Measurements from ENCODE around the gene DPP10.
"Not testable (repeated sequence)": the region's sequence is repeated elsewhere in the genome, so short reads cannot be mapped to it uniquely, and the experiment has no call there.

Gene DPP10

DNA sequence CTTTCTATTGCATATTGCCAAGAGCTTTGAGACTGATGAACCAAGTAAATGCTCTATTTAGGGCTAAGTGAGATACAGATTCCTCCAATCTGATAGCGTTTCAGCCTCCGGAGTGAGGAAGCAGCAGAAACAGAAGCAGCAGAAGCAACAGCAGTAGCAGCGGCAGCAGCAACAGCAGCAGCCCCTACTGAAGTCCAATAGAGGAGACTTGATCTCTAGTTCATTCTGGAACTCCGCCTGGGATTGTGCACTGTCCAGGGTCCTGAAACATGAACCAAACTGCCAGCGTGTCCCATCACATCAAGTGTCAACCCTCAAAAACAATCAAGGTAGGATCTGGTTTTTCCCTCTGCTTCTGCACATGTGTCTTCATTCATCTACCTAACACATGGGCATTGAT lies at the start of gene DPP10:
Gene DPP10 (plus strand): TSS at position 132 of the 400 bp plus-strand sequence.
- no peak for DNase-seq

DNA sequence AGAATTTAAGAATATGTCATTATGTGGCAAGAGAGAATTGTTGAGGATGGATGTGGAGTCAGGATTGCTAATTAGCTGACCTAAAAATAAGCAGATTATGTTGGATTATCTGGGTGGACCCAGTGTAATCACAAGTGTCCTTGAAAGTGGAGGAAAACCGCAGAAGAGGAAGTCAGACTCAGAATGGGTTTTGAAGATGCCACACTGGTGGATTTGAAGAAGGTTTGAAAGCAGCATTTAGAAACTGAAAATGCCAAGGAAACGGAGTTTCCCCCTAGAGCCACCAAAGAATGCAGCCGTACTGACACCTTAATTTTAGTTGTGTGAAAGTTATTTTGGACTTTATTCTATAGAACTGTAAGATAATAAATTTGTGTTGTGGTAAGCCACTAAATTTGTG lies 41.6 kb upstream of the DPP10 start:
- no peak for DNase-seq

- DNase-seq = no peak
Measured at GRCh38 chr2:114405247-114406116, 37.0 kb upstream of the DPP10 start.

GRCh38 chr2:114406347-114406746 lies 36.1 kb upstream of the DPP10 start:
- no peak for DNase-seq

GRCh38 chr2:114407353-114407752 lies 35.1 kb upstream of the DPP10 start:
- not testable (repeated sequence) for DNase-seq

GRCh38 chr2:114421781-114422180 lies 20.7 kb upstream of the DPP10 start:
- DNase-seq = no peak

DNA sequence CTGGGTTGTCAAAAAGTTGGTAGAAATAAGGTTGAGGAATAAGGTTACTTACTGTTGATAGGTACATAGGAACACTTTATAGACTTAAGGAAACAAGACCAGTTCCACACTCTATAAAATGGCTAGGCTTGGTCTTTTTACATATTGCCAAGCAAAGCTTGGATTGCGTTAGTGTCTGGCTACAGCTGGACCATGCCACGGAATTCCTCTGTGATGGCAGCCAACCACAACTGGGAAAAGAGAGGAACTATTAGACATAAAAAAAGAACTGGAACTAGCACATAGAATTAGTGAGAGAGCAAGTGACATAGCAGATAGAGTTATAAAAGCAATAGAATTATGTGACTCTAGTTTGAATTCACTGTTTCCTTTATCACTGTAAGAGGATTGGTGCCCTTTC lies 17.7 kb upstream of the DPP10 start:
- no peak for DNase-seq

GRCh38 chr2:114426756-114427155 lies 15.7 kb upstream of the DPP10 start:
- no peak for DNase-seq

- DNase-seq = no peak
Measured at GRCh38 chr2:114436329-114436728, 6.1 kb upstream of the DPP10 start.

GRCh38 chr2:114446571-114446970 lies 4.1 kb downstream of the DPP10 start:
- DNase-seq = no peak

GRCh38 chr2:114450639-114451038 lies 8.2 kb downstream of the DPP10 start:
- no peak for DNase-seq

DNA sequence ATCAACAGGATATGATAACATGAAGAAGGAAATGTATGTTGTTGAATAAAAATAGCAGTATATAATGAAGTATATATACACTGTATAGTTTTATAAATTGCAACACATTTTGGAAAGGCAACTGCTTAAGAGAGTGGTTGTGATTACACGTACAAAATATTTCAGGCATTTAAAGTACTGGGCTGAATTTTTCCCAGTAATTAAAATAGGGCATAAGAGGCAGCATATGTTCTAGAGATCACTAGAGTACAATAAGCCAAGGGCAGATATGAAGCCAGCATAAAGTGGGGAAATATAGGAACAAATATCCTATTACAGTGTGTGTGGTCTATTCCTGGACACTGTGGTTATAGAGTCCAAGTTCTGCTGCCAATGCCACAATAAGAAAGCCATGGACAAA lies 14.1 kb downstream of the DPP10 start:
- DNase-seq = no peak

DNA sequence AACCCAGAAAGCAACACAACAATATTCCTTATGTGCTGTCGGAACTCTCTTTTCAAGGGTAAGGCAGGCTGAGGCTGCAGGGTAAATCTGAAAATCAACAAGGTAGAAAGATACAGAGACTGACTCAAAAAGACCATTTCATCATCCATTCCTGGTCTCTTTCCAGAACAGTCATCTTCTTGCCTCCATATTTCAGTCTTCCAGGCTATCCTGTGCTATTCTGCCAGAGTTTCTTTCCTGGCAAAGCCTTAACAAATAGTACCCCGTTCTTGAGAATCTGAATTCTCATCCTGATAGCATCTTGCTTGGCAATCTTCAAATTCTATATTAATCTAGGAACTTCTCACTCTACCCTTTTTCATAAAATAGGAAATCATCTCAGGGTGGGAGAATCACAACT lies 15.5 kb downstream of the DPP10 start:
- DNase-seq = no peak

DNA sequence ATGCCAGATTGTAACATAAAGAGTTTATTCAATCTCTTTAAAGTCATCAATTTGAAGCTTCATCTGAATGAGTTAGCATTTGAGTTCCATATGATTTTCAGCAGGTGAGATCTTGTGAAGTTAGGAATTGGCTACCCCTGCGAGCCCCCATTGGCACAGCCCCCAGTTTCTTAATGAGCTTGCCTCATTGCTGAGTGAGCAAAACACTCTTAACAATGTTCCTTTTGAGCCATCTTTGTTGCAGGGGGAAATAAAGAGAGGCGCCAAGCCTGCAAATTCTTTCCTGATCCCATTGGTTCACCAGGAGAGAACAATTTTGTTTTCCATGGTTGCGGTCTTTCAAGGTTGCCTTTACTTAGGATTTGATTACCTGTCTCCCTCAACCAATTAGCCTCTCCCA lies 18.7 kb downstream of the DPP10 start:
- DNase-seq = no peak

DNA sequence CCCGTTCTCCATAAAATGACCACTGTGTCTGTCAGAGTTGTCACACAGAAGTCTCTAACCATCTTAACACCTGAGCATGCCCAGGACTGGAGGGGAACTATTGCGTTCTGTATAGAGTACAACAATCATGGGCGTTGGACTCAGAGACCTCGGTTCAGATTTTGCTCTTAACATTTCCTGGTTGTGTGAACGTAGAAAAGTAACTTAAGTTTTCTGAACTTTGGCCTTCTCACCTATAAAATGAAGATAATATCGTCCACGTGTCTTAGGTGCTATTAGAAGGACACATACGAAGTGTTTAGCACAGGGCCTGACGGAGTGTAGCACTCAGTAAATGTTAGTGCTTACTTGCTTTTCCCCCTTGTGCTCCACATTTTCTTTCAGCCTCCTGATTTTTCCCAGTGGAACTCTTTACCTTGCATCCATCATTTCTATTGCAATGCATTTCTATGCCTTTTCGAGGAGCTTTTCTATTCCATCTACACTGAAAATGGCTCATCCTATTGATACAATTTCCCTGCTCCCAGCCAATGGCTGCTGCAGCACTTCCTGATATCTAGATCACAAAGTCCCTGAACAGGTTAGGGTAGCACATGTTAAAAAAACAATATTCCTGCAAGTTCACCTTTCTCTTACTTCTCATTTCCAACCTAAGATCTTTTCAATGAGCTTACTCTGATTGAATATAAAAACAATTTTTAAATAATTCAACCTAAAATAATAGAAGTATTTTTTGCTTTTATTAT lies 22.7 kb downstream of the DPP10 start:
- DNase-seq = no peak

DNA sequence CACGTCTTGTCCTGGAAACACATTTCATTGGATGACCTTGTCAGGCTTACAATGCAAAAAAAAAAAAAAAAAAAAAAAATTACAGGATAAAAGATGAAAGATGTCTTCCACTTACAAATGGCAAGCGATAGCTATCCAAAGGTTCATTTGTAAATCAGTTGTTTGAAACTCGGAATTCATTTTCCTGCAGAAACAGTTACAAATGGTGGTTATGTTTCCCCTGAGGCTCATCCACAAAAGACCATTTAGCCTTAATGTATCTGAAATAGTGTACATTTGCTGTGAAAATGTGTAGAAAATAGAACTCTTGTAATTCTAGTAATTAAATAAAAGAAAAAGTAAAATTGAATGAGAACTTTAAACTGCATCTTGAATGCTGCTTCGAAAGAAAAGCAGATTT lies 25.9 kb downstream of the DPP10 start:
- no peak for DNase-seq

DNA sequence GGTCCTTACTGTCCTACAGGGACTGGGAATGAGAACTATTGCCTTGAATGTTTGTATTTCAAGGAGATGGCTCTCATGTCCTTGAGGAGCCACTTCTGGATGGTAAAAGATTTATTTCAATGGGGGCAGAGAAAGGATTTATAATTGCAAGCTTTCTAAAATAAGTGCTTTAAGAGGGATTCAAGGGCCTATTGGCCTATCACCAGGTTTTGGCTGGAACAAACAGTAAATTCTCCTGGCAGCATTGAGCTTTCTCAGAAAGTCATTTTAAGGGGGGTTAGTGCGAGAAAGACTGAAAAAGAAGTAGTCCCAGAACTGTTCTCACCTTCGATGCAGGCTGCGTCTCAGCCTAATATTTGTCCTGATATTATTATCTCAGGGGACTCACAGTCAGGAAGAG lies 29.8 kb downstream of the DPP10 start:
- DNase-seq = no peak

DNA sequence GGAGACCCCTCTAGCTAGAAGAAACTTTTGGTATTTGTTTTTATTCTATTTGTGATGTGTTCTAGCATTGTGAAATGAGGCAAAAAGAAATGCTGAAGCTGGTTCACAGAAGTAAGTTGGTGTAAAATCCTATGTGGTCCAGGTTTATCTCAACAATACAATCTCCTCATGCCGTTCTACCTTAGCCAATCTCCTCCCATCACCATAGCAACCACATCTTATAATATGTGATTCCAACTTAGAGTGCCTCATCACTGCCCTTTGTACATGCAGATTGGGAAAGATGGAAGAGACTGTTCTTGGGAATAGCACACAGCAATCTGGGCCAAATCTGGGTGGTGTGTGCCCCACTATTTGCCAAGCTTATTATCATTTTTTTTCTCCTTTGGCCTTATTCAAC lies 30.3 kb downstream of the DPP10 start:
- no peak for DNase-seq

DNA sequence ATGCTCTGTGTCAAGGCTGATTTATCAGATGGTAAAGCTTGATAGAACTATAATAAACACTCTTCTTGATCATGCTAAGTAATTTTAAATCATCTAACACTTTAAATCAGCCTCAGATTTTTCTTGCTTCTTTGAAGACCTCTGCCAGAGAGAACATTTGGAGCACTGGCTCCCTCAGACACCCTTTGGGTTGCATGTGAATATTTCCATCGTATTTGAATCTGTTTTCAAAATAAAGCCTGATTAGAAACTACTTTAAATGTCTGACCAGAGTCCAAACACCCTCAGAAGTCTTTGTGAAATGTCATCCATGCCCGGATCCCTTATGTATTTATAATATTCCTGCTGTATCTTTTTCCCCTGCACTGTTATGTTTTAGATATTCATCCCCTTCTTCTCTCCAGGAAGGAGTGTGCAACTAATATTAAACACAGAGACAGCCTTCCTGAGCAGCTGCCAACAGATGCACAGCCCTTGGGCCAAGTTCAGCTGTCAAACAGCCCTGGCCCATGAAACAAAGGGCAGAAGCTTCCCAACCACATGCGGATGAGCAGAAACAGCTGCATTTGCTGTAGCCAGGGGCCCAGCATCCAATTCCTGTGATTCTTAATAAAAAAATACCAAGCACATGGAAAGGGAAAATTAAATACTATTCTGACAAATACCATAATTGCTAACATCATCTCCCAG lies 46.5 kb downstream of the DPP10 start:
- no peak for DNase-seq

DNA sequence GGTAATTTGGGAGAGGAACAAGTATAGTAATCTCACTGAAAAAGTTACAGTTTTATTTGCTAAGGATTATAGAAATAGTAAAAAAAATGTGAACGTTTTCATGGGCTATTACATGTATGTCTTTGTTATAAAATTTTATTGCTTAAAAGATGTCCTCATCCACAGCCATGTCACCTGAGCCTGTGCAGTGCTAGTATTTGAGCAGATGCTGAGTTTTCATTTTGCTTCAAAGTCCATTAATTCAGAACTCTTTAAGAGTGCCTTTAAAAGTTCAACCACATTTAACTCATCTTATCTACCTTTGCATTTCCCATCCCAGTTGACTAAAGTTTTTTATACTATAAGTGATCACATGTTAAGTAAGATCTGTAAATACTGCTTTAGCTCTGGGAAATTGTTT lies 52.6 kb downstream of the DPP10 start:
- no peak for DNase-seq

GRCh38 chr2:114496959-114497358 lies 54.5 kb downstream of the DPP10 start:
- DNase-seq = no peak

GRCh38 chr2:114499101-114499500 lies 56.7 kb downstream of the DPP10 start:
- no peak for DNase-seq

DNA sequence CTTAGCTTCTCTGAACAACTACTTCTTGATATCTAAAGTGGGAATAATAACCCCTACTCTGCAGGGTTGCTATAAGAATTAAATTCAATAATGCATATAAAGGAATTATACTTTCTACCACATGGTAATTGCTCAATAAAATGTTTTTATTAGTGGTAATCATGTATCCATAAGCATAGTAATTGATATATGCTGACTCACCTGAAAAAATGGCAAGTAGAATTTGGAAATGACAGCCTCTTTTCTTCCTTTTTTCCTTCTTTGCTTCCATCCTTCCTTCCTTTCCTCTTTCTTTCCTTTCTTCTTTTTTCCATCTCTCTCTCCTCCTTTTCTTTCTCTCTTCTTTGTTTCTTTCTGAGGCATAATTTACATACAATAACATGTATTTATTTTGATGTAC lies 65.3 kb downstream of the DPP10 start:
- DNase-seq = no peak

DNA sequence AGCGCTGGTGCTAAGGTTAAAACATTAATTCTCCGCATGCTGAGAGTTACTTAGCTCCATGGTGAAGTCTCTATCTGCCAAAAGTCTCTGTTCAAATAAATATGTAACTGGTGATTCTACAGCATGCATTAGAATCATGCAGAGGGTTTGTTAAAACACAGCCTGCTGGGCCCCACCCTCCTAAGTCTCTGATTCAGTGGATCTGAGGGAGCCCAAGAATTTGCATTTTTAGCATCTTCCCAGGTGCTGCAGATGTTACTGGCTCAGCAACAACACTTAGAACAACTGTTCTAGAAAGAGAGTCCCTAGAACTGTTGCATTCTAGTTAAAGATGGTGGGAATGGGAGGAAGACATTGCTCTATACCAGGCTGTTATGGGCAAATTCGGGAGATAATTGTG lies 73.4 kb downstream of the DPP10 start:
- DNase-seq = no peak

All from NCI-H2171 (cell line).